ENCODE data around the gene LSM5. TPM values are rescaled to one million over a fixed set of nuclear protein-coding genes. Genes with fewer than 3 reads are reported as not detected.

LSM5 gene
- total and polyA plus RNA-seq, 9 of the 15 experiments (the other 6 are each of a cell fraction or from before 2014, with no cell fraction given): 36.3 to 620 (median 186) TPM

DNA sequence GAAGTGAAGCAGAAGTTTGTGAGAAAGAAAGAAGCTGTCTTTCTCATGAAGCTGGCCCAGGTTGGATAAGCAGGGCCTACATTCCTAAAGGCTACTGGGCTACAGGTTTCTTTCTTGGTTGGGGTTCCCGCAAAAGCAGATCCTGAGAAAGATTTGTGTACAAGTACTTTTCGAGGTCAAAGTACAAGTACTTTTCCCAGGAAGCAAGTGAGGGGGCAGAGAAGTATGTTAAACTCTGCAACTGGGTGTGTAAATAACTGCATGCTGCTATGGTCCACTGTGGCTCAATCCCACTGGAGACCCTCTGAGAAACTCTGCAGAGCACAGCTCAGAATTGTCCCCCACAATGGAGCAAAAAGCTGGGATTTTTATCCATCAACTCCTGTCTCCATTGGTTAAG lies 28.7 kb downstream of the LSM5 start:
- WGBS (ENCODE audit: insufficient coverage, low coverage, missing lambda C conversion rate): 3% methylated on average over 2 of the region's 2 CpGs
- no peak overlapping the region for H3K9ac ChIP-seq (ENCODE audit: insufficient read depth in 1 of 2, low read depth in 2 of 2, low read length in 2 of 2)
- H3K27me3 ChIP-seq (ENCODE audit: control insufficient read depth in 2 of 2, insufficient read depth in 2 of 2, low read length in 2 of 2): no peaks in the 10 kb centered on the region; a peak in 1 of 5 replicates
- FAIRE-seq (no peak), DNase-seq (ENCODE audit: extremely low read depth in 1 of 4, low spot score in 3 of 4) (no peak), ATAC-seq (no peak)
- H3K36me3 ChIP-seq (ENCODE audit: control insufficient read depth, insufficient read depth, low read length): no peaks in the 10 kb centered on the region
- CTCF ChIA-PET (ENCODE audit: low intra/inter-chr PET ratio): no interaction called here
- H2AFZ ChIP-seq (ENCODE audit: low read depth, low read length): no peak overlapping the region
- H3K9me3 ChIP-seq (replicated peaks; ENCODE audit: control insufficient read depth, insufficient read depth, low read depth, low read length): no peaks in the 10 kb centered on the region
- no peaks in the 10 kb centered on the region for H3K9me1 ChIP-seq (ENCODE audit: control insufficient read depth, insufficient read depth, low read length)
- no peaks in the 10 kb centered on the region for H3K79me2 ChIP-seq (ENCODE audit: control insufficient read depth, insufficient read depth, low read length)
- TF ChIP-seq MIER1 (IDR thresholded peaks at IDR 0.05; ENCODE audit: low read depth) (no peak), FOXA1 (IDR thresholded peaks at IDR 0.05; ENCODE audit: borderline replicate concordance) (no peak), PTRF (tag; IDR thresholded peaks at IDR 0.05) (no peak), ZNF133 (CRISPR knock-in tag; IDR thresholded peaks at IDR 0.05) (no peak), CSDE1 (IDR thresholded peaks at IDR 0.05) (no peak), IRF2 (CRISPR knock-in tag; IDR thresholded peaks at IDR 0.05) (no peak), SMAD3 (CRISPR knock-in tag; conservative IDR thresholded peaks at IDR 0.05) (no peak), NCOA2 (IDR thresholded peaks at IDR 0.05; ENCODE audit: partially characterized antibody in 2 of 2) (no peak), HDAC6 (IDR thresholded peaks at IDR 0.05; ENCODE audit: low read depth, low read length) (no peak), KLF1 (tag; IDR thresholded peaks at IDR 0.05) (no peak)
- TF ChIP-seq, protein P1, sequence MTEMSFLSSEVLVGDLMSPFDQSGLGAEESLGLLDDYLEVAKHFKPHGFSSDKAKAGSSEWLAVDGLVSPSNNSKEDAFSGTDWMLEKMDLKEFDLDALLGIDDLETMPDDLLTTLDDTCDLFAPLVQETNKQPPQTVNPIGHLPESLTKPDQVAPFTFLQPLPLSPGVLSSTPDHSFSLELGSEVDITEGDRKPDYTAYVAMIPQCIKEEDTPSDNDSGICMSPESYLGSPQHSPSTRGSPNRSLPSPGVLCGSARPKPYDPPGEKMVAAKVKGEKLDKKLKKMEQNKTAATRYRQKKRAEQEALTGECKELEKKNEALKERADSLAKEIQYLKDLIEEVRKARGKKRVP (CRISPR knock-in tag; IDR thresholded peaks at IDR 0.05): no peak
- TF ChIP-seq, protein P2, sequence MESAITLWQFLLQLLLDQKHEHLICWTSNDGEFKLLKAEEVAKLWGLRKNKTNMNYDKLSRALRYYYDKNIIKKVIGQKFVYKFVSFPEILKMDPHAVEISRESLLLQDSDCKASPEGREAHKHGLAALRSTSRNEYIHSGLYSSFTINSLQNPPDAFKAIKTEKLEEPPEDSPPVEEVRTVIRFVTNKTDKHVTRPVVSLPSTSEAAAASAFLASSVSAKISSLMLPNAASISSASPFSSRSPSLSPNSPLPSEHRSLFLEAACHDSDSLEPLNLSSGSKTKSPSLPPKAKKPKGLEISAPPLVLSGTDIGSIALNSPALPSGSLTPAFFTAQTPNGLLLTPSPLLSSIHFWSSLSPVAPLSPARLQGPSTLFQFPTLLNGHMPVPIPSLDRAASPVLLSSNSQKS (CRISPR knock-in tag; IDR thresholded peaks at IDR 0.05): no peak
- TF ChIP-seq, protein P3, sequence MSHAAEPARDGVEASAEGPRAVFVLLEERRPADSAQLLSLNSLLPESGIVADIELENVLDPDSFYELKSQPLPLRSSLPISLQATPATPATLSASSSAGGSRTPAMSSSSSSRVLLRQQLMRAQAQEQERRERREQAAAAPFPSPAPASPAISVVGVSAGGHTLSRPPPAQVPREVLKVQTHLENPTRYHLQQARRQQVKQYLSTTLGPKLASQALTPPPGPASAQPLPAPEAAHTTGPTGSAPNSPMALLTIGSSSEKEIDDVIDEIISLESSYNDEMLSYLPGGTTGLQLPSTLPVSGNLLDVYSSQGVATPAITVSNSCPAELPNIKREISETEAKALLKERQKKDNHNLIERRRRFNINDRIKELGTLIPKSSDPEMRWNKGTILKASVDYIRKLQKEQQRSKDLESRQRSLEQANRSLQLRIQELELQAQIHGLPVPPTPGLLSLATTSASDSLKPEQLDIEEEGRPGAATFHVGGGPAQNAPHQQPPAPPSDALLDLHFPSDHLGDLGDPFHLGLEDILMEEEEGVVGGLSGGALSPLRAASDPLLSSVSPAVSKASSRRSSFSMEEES (CRISPR knock-in tag; IDR thresholded peaks at IDR 0.05): no peak
- BruUV-seq (replicated peaks): no TSS peak
- POLR2A ChIA-PET: no interaction called here
- H4K20me1 ChIP-seq (replicated peaks; ENCODE audit: control insufficient read depth, insufficient read depth, low read length): no peaks in the 10 kb centered on the region
- in situ Hi-C loops (cut with MboI) (no loop called here), intact Hi-C loops (cut with micrococcal nuclease) (no loop called here)
- no peaks in the 10 kb centered on the region for H3K4me1 ChIP-seq (replicated peaks in 1 of 2; ENCODE audit: control insufficient read depth in 2 of 2, insufficient read depth in 2 of 2, low read length in 2 of 2)
- H3K4me2 ChIP-seq (ENCODE audit: insufficient read depth, low read length): no peak overlapping the region
- no peak overlapping the region for H3K27ac ChIP-seq (ENCODE audit: extremely low read depth, low read depth, low read length)
- no peak overlapping the region for H3K4me3 ChIP-seq

All from K562 (cell line).